Neural crest cell (in vitro differentiated cells): ENCODE results near the gene RPL26. TPM values are rescaled to one million over a fixed set of nuclear protein-coding genes. Genes with fewer than 3 reads are reported as not detected.

ENCODE experiments used
- DNase-seq: peaks from one replicate; pipeline ENCODE4 v3.0.0; 2021; ENCODE audit warnings: low read depth, mixed read lengths, low spot score
- H3K27ac Mint-ChIP-seq: one replicate; pipeline ENCODE4 v1.8.0; 2021; ENCODE audit warnings: mild to moderate bottlenecking, mixed read lengths; ENCODE audit not compliant: unreplicated experiment
- H3K27me3 Mint-ChIP-seq: 2 replicates; pipeline ENCODE4 v1.8.0; 2021; ENCODE audit warnings: low read depth, mild to moderate bottlenecking, mixed read lengths
- H3K36me3 Mint-ChIP-seq: 2 replicates; pipeline ENCODE4 v1.8.0; 2021; ENCODE audit warnings: low read depth, mild to moderate bottlenecking, mixed read lengths
- H3K4me1 Mint-ChIP-seq: 2 replicates; pipeline ENCODE4 v1.8.0; 2021; ENCODE audit warnings: mixed read lengths
- H3K4me3 Mint-ChIP-seq: one replicate; pipeline ENCODE4 v1.8.0; 2021; ENCODE audit warnings: mild to moderate bottlenecking, mixed read lengths
- H3K9me3 Mint-ChIP-seq: 2 replicates; pipeline ENCODE4 v1.8.0; 2021; ENCODE audit warnings: mixed read lengths
- CTCF ChIP-seq: fragments of 200-600 bp; sonication (generic); conservative IDR thresholded peaks from 2 replicates; pipeline ENCODE4 v1.5.0; 2021; ENCODE audit warnings: antibody characterized with exemption, mild to moderate bottlenecking
- total RNA-seq: library from RNA; stranded (reverse); gene quantifications from 2 replicates; pipeline ENCODE4 v1.2.1, GENCODE V29; 2021

Gene RPL26
- total RNA-seq, 1 donor from 2014 or later = 1,793 TPM

GRCh38 chr17:8387914-8388651, 5.1 kb upstream of the RPL26 start:
- TF ChIP-seq CTCF = no peak
- no peaks in the 10 kb centered on the region for H3K27me3 Mint-ChIP-seq
- H3K27ac Mint-ChIP-seq = no peak overlapping the region
- no peak for DNase-seq
- H3K9me3 Mint-ChIP-seq = no peaks in the 10 kb centered on the region
- peaks cover 15% of the 10 kb centered on the region for H3K4me1 Mint-ChIP-seq
- H3K36me3 Mint-ChIP-seq = peaks cover under 1% of the 10 kb centered on the region
- no peak overlapping the region for H3K4me3 Mint-ChIP-seq

GRCh38 chr17:8386841-8387240, 3.8 kb upstream of the RPL26 start:
- H3K27ac Mint-ChIP-seq = no peak overlapping the region
- no peaks in the 10 kb centered on the region for H3K27me3 Mint-ChIP-seq
- peaks cover 7% of the 10 kb centered on the region for H3K36me3 Mint-ChIP-seq
- DNase-seq = no peak
- H3K9me3 Mint-ChIP-seq = no peaks in the 10 kb centered on the region
- TF ChIP-seq CTCF = no peak
- peaks cover 26% of the 10 kb centered on the region for H3K4me1 Mint-ChIP-seq
- peak overlapping the region; percentile 71 for H3K4me3 Mint-ChIP-seq

- H3K27me3 Mint-ChIP-seq = no peaks in the 10 kb centered on the region
- no peak overlapping the region for H3K27ac Mint-ChIP-seq
- no peak for DNase-seq
- no peaks in the 10 kb centered on the region for H3K9me3 Mint-ChIP-seq
- TF ChIP-seq CTCF = no peak
- H3K36me3 Mint-ChIP-seq = peaks cover 14% of the 10 kb centered on the region
- H3K4me3 Mint-ChIP-seq = peak overlapping the region; percentile 100
- H3K4me1 Mint-ChIP-seq = peaks cover 41% of the 10 kb centered on the region
These were observed 1.9 kb upstream of the RPL26 start for GRCh38 chr17:8384801-8385378.

- no peak for DNase-seq
- H3K9me3 Mint-ChIP-seq = no peaks in the 10 kb centered on the region
- TF ChIP-seq CTCF = no peak
- no peaks in the 10 kb centered on the region for H3K27me3 Mint-ChIP-seq
- peaks cover 48% of the 10 kb centered on the region for H3K4me1 Mint-ChIP-seq
- H3K4me3 Mint-ChIP-seq = peak overlapping the region; percentile 100
- peaks cover 23% of the 10 kb centered on the region for H3K36me3 Mint-ChIP-seq
- H3K27ac Mint-ChIP-seq = peak overlapping the region; percentile 100
These were observed 182 bp downstream of the RPL26 start for GRCh38 chr17:8382880-8383142.

- TF ChIP-seq CTCF = no peak
- H3K27ac Mint-ChIP-seq = peak overlapping the region; percentile 100
- H3K27me3 Mint-ChIP-seq = no peaks in the 10 kb centered on the region
- no peak for DNase-seq
- H3K36me3 Mint-ChIP-seq = peaks cover 26% of the 10 kb centered on the region
- H3K4me1 Mint-ChIP-seq = peaks cover 52% of the 10 kb centered on the region
- H3K4me3 Mint-ChIP-seq = peak overlapping the region; percentile 100
- H3K9me3 Mint-ChIP-seq = no peaks in the 10 kb centered on the region
These were observed 727 bp downstream of the RPL26 start for GRCh38 chr17:8382052-8382879.
